Nephron progenitor cell (in vitro differentiated cells): ENCODE results near the gene RPS6KA3.
"Not testable (repeated sequence)": the region's sequence is repeated elsewhere in the genome, so short reads cannot be mapped to it uniquely, and the experiment has no call there.

Experiments used
- DNase-seq: peaks from one replicate; pipeline ENCODE4 v3.0.0; 2021
- H3K27ac Mint-ChIP-seq: 2 replicates; pipeline ENCODE4 v1.8.0; 2021; ENCODE audit warnings: mild to moderate bottlenecking, moderate library complexity, mixed read lengths
- H3K27me3 Mint-ChIP-seq: 2 replicates; pipeline ENCODE4 v1.8.0; 2021; ENCODE audit warnings: mild to moderate bottlenecking, low read depth, mixed read lengths; ENCODE audit not compliant: poor library complexity
- H3K36me3 Mint-ChIP-seq: 2 replicates; pipeline ENCODE4 v1.8.0; 2021; ENCODE audit warnings: low read depth, mixed read lengths
- H3K4me1 Mint-ChIP-seq: 2 replicates; pipeline ENCODE4 v1.8.0; 2021; ENCODE audit warnings: mixed read lengths
- H3K4me3 Mint-ChIP-seq: 2 replicates; pipeline ENCODE4 v1.8.0; 2021; ENCODE audit warnings: mild to moderate bottlenecking, moderate library complexity, mixed read lengths
- H3K9me3 Mint-ChIP-seq: 2 replicates; pipeline ENCODE4 v1.8.0; 2021; ENCODE audit warnings: mild to moderate bottlenecking, moderate library complexity, mixed read lengths
- TF ChIP-seq, protein P1 (sequence below): fragments of 200-600 bp; sonication (generic); IDR thresholded peaks from 2 replicates; pipeline ENCODE4 v1.5.0; 2021; ENCODE audit warnings: antibody characterized with exemption

The RPS6KA3 gene

DNA sequence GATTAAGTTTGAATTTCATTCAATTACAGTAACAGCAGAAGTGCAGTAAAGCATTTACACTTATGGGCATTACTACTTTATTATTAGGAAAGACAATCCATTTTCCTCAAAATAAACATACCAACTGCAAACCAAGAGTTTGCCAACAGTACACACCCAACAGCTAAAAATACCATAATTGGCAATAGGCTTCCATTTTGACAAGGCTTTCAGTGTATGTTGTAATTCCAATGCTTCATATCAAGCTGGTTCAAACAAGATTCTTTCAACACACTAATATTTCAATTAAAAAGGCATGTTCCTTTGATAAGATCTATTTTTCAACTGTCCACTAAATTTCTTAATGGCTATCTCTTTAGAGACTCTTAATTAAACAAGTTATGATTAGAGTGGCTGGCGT, 137.2 kb downstream of the RPS6KA3 start:
- H3K4me1 Mint-ChIP-seq, result no peaks in the 10 kb centered on the region

GRCh38 chrX:20128670-20129069, 138.0 kb downstream of the RPS6KA3 start:
- H3K9me3 Mint-ChIP-seq, result peaks cover 12% of the 10 kb centered on the region
- peaks cover 13% of the 10 kb centered on the region for H3K36me3 Mint-ChIP-seq
- no peak for DNase-seq
- no peaks in the 10 kb centered on the region for H3K4me1 Mint-ChIP-seq
- no peak overlapping the region for H3K4me3 Mint-ChIP-seq
- H3K27me3 Mint-ChIP-seq, result no peaks in the 10 kb centered on the region
- no peak overlapping the region for H3K27ac Mint-ChIP-seq
- TF ChIP-seq, protein P1, sequence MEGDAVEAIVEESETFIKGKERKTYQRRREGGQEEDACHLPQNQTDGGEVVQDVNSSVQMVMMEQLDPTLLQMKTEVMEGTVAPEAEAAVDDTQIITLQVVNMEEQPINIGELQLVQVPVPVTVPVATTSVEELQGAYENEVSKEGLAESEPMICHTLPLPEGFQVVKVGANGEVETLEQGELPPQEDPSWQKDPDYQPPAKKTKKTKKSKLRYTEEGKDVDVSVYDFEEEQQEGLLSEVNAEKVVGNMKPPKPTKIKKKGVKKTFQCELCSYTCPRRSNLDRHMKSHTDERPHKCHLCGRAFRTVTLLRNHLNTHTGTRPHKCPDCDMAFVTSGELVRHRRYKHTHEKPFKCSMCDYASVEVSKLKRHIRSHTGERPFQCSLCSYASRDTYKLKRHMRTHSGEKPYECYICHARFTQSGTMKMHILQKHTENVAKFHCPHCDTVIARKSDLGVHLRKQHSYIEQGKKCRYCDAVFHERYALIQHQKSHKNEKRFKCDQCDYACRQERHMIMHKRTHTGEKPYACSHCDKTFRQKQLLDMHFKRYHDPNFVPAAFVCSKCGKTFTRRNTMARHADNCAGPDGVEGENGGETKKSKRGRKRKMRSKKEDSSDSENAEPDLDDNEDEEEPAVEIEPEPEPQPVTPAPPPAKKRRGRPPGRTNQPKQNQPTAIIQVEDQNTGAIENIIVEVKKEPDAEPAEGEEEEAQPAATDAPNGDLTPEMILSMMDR, result no peak

More for the DNA sequence above, 137.2 kb downstream of the RPS6KA3 start:
- TF ChIP-seq, protein P1, result no peak
- Mint-ChIP-seq H3K27me3 (no peaks in the 10 kb centered on the region), H3K4me3 (no peak overlapping the region), H3K36me3 (peaks cover 17% of the 10 kb centered on the region), H3K9me3 (peaks cover 12% of the 10 kb centered on the region), H3K27ac (no peak overlapping the region)
- DNase-seq, result no peak

DNA sequence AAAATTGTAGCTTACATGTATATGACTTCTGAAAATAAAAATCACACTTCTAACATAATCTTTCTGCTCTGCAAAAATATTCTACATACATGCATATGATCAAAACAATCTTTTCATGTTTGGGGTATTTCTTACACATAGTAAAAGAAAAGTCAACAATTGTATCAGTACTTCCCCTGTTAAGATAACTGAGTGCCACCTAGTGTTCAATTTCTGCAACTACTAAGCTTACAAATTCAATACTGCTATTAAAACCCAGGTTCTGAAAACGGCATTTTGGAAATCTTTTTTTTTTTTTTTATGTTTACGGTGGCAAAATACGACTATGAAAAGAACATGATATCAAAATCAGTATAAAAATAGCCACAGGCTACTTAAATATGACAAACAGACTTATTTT, 139.3 kb downstream of the RPS6KA3 start:
- H3K27ac Mint-ChIP-seq, DNase-seq, H3K4me3 Mint-ChIP-seq, H3K9me3 Mint-ChIP-seq, H3K27me3 Mint-ChIP-seq, H3K4me1 Mint-ChIP-seq, H3K36me3 Mint-ChIP-seq: not testable (repeated sequence)
- TF ChIP-seq, protein P1, result peak; percentile 28

DNA sequence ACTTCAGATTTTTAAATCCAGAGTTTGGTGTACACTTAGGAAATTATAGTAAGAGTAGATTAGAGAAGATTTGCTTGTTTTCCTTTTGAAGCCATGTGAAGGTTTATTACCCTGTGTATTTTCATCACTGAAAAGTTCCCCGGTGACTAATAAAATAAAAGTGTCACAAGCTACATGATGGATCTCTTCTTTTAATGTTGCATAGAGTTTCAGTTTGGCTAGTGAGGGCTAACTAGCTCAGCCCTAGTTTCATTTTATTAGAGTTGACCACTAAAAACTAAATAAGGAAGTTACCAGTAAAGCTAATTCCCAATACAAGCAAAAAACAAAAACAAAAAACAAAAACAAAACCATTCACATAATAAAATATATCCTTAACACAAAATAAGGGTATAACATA, 139.9 kb downstream of the RPS6KA3 start:
- not testable (repeated sequence) for H3K4me3 Mint-ChIP-seq, H3K4me1 Mint-ChIP-seq, H3K27me3 Mint-ChIP-seq, DNase-seq, H3K27ac Mint-ChIP-seq, H3K36me3 Mint-ChIP-seq
- peaks cover 10% of the 10 kb centered on the region for H3K9me3 Mint-ChIP-seq

GRCh38 chrX:20124964-20125363, 141.7 kb downstream of the RPS6KA3 start:
- no peaks in the 10 kb centered on the region for H3K36me3 Mint-ChIP-seq
- DNase-seq, result no peak
- H3K4me3 Mint-ChIP-seq, result no peak overlapping the region
- H3K9me3 Mint-ChIP-seq, result peaks cover 18% of the 10 kb centered on the region
- H3K4me1 Mint-ChIP-seq, result no peaks in the 10 kb centered on the region
- no peaks in the 10 kb centered on the region for H3K27me3 Mint-ChIP-seq
- TF ChIP-seq, protein P1, result no peak
- no peak overlapping the region for H3K27ac Mint-ChIP-seq

DNA sequence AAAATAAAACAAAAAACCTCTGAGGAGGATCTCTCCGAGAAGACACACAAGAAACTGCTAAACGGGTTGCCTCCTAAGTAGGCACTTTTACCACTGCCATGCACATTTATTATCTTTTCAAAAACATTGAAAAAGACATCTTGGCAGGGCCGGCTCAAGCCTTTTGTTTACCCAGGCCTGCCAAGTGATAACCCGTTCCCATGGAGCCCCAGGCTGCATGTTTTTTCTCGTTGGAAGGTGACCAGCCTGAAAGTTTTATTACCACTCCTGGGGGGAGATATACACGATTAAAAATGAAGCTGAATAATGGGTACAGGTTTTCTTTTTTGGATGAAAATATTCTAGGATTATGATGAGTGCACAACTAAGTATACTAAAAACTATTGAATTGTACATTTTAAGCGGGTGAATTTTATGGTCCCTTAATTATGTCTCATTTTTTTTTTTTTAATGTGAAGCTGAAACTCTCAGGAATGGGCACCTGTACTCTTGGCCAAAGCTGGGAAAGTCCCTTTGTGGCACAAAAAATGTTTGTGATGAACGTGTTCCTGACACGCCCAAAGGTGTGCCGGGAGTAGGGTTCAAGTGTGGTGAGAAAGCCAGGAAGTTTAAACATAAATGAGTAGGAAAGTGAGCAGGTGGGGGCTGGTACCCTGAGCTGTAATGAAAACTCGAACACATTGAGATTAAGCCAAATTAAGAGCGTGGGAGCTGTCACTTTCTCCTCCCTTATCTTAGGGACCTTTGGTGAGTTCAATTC, 148.5 kb downstream of the RPS6KA3 start:
- Mint-ChIP-seq H3K9me3 (peaks cover 61% of the 10 kb centered on the region), H3K27me3 (peaks cover 31% of the 10 kb centered on the region), H3K4me3 (no peak overlapping the region), H3K36me3 (no peaks in the 10 kb centered on the region), H3K27ac (no peak overlapping the region), H3K4me1 (peaks cover 11% of the 10 kb centered on the region)
- DNase-seq, result no peak
- TF ChIP-seq, protein P1, result no peak
